Stomach (tissue), 4 donors: Measurements from ENCODE around the gene CDC40.
A peak's percentile ranks its signal among the peaks of the same experiment; 100 is the strongest.

ENCODE experiments used
- EP300 ChIP-seq: sonication (generic); formaldehyde crosslinking; IDR thresholded peaks from one replicate; pipeline ENCODE4 v1.6.1; 2017; ENCODE audit warnings: antibody characterized with exemption
- POLR2A ChIP-seq, 4 donors: fragments of 450-650 bp; IDR thresholded peaks; one replicate each; pipeline ENCODE4 v1.6.1; 2016; ENCODE audit warnings: antibody characterized with exemption in 4 of 4, control low read depth in 2 of 4, mild to moderate bottlenecking in 1 of 4, moderate library complexity in 1 of 4
- POLR2AphosphoS5 ChIP-seq, 3 donors: sonication (generic); formaldehyde crosslinking; IDR thresholded peaks; one replicate each; pipeline ENCODE4 v1.6.1; 2016; ENCODE audit warnings: antibody characterized with exemption in 3 of 3
- TF ChIP-seq, protein P1 (sequence below), 7 experiments: fragments of 450-650 bp in 4 of 7; fragments of 200-600 bp in 3 of 7; sonication (generic) in 3 of 7; IDR thresholded peaks; one replicate each; pipeline ENCODE4 v1.5.1; 2016 to 2019; ENCODE audit warnings: antibody characterized with exemption in 7 of 7, control low read depth in 2 of 7, mild to moderate bottlenecking in 1 of 7

DNA sequence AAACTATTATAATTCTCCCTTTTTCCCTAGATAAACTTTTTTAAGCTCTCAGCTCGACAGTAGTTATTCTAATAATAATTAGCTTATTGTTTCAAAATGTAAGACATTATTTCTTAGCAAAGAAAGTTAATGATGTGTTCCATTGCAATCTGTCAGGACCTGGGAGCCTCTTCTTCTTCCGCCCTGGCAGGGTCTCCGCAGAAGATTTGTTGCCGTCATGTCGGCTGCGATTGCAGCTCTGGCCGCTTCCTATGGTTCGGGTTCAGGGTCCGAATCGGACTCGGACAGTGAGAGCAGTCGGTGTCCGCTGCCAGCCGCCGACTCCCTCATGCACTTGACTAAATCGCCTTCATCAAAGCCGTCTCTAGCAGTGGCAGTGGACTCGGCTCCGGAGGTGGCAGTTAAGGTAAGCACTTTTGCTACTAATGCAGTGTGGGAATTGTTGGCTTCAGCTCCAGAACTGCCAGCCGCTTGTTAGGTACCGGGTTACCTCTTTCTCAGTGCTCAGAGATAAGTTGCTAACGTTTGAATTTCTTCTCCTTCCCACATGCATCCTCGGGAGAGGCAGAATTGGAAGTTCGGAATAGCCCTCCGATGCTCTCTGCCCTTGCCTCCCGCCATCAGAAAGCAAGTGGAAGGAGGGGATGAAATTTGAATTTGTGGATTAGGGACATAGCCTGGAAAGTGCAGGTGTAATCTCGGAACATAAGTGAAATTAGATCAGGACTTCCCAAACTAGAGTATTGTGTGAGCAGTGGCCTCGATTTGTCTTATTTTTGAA, at the start of gene CDC40:
- TF ChIP-seq, protein P1, sequence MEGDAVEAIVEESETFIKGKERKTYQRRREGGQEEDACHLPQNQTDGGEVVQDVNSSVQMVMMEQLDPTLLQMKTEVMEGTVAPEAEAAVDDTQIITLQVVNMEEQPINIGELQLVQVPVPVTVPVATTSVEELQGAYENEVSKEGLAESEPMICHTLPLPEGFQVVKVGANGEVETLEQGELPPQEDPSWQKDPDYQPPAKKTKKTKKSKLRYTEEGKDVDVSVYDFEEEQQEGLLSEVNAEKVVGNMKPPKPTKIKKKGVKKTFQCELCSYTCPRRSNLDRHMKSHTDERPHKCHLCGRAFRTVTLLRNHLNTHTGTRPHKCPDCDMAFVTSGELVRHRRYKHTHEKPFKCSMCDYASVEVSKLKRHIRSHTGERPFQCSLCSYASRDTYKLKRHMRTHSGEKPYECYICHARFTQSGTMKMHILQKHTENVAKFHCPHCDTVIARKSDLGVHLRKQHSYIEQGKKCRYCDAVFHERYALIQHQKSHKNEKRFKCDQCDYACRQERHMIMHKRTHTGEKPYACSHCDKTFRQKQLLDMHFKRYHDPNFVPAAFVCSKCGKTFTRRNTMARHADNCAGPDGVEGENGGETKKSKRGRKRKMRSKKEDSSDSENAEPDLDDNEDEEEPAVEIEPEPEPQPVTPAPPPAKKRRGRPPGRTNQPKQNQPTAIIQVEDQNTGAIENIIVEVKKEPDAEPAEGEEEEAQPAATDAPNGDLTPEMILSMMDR (IDR thresholded peaks at IDR 0.05), result no peak
- no peak for TF ChIP-seq POLR2A (IDR thresholded peaks at IDR 0.05)
- peak in 1 of 3 donors; percentile 64 for TF ChIP-seq POLR2AphosphoS5 (IDR thresholded peaks at IDR 0.05)
- no peak for TF ChIP-seq EP300
